ENCODE results near the gene SCTR.

The SCTR gene

DNA sequence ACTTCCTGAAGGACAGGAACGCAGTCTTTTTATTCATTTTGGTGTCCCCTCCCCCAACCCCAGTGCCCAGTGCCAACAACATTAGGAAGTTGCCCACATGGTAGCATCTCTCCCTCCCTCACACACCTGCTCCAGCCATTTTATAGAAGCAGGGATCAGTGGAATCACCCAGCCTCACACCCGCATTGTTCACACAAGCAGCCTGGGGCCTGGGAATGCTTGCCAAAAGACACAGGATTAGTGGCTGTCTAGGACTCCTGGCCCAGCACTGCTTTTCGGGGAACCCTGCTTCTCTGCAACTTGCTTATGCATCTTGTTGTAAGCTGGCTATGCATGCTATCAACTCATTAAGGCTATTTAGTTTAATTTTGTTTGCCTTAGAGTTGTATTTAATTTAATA is 74.8 kb downstream of the SCTR start:
- H3K4me3 ChIP-seq (ENCODE audit: low read length), result no peak overlapping the region
- TF ChIP-seq, protein P1, sequence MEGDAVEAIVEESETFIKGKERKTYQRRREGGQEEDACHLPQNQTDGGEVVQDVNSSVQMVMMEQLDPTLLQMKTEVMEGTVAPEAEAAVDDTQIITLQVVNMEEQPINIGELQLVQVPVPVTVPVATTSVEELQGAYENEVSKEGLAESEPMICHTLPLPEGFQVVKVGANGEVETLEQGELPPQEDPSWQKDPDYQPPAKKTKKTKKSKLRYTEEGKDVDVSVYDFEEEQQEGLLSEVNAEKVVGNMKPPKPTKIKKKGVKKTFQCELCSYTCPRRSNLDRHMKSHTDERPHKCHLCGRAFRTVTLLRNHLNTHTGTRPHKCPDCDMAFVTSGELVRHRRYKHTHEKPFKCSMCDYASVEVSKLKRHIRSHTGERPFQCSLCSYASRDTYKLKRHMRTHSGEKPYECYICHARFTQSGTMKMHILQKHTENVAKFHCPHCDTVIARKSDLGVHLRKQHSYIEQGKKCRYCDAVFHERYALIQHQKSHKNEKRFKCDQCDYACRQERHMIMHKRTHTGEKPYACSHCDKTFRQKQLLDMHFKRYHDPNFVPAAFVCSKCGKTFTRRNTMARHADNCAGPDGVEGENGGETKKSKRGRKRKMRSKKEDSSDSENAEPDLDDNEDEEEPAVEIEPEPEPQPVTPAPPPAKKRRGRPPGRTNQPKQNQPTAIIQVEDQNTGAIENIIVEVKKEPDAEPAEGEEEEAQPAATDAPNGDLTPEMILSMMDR (IDR thresholded peaks at IDR 0.05; ENCODE audit: insufficient read depth, low read depth, low read length, missing control alignments), result no peak
- DNase-seq (ENCODE audit: low read depth), result no peak

DNA sequence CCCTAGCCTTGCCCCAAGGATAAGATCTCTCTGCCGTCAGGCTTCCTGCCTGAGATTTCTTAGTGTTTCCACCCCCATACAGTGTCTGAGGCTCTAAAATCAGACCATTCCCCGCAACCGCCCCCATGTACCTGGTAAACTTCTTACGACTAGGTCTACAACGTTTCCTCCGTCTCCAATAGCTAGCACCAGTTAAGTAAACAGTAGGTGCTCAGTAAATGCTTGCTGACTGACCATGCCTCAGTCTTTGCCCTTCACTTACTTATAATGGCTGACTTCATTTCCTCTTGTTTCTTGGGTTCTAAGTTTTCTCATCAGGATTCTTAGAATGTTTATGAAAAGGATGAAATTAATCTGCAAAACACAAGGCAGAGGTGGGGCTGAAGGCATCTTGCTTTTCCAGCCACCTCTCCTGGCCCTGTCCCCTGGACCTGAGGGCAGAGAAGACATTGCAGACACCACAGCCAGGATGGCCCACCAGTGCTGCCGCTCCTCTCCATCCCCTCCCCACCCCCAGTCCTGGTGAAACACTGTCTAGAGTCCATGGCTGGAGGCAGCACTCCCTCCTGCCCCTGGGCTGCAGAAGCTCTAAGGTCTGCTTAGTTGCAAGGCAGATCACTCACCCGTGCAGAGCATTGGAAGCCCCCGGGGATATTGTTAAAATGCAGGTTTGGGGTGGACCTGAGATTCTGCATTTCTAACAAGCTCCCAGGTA is 75.7 kb downstream of the SCTR start:
- TF ChIP-seq, protein P1 (IDR thresholded peaks at IDR 0.05; ENCODE audit: insufficient read depth, low read depth, low read length, missing control alignments), result no peak
- no peak overlapping the region for H3K4me3 ChIP-seq (ENCODE audit: low read length)
- DNase-seq (ENCODE audit: low read depth), result no peak

DNA sequence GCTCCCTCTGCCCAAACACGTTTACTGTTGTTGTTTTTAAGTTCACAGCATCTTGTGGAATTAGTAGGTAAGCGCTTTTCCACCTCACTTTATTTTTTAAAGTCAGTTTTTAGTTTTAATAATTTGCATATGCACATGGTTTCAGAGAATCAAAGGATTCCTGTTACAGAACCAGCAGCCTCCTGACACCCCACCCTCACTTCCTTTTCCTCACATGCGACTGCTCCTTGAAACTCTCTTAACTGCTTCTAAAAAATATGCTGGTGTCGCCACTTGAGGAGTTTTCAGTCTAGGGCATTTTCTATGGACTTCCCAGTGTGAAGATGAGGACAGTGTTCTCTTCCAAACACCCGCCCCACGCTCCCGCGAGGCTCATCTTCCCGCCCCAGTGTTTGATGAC is 78.2 kb downstream of the SCTR start:
- no peak for DNase-seq (ENCODE audit: low read depth)
- TF ChIP-seq, protein P1 (IDR thresholded peaks at IDR 0.05; ENCODE audit: insufficient read depth, low read depth, low read length, missing control alignments), result no peak
- H3K4me3 ChIP-seq (ENCODE audit: low read length), result no peak overlapping the region

DNA sequence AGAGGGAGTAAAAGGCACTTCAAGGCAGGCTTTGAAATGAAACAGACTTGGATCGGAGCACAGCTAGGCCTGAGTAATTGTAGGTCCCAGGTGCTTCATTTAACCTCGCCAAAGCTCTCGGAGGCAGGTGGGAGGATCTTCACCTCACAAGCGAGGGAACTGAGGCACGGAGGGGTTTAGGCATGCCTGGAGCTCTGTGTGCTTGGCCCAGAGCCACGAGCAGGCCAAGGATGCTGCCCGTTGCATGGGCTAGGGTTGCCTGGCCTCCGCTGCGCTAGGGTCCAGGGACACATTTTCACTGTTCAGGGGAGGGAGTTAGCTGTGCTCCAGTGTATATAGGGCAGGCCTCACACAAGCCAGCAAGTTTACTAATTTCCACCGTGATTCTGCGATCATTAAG is 81.4 kb downstream of the SCTR start:
- TF ChIP-seq, protein P1 (IDR thresholded peaks at IDR 0.05; ENCODE audit: insufficient read depth, low read depth, low read length, missing control alignments), result no peak
- H3K4me3 ChIP-seq (ENCODE audit: low read length), result no peak overlapping the region
- no peak for DNase-seq (ENCODE audit: low read depth)

DNA sequence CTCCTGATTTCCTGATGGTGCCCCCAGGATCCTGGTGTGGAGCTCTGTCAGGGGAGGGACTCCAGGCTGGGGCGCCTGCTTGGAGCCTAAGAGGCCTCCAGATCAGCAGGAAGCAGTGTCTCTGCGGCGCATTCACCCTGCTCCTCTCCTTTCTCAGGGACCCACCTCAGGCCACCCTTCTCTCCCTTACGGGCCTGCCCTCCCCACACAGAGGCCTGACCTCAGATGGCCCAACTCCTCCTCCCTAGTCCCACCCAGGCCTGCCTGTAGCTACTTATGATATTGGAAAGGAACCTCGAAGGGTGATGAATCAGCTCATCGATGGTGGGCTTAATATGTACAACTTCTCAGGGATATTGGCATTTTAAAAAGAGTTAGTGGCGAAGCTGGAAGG is 82.1 kb downstream of the SCTR start:
- H3K4me3 ChIP-seq (ENCODE audit: low read length), result no peak overlapping the region
- TF ChIP-seq, protein P1 (IDR thresholded peaks at IDR 0.05; ENCODE audit: insufficient read depth, low read depth, low read length, missing control alignments), result no peak
- DNase-seq (ENCODE audit: low read depth), result no peak

DNA sequence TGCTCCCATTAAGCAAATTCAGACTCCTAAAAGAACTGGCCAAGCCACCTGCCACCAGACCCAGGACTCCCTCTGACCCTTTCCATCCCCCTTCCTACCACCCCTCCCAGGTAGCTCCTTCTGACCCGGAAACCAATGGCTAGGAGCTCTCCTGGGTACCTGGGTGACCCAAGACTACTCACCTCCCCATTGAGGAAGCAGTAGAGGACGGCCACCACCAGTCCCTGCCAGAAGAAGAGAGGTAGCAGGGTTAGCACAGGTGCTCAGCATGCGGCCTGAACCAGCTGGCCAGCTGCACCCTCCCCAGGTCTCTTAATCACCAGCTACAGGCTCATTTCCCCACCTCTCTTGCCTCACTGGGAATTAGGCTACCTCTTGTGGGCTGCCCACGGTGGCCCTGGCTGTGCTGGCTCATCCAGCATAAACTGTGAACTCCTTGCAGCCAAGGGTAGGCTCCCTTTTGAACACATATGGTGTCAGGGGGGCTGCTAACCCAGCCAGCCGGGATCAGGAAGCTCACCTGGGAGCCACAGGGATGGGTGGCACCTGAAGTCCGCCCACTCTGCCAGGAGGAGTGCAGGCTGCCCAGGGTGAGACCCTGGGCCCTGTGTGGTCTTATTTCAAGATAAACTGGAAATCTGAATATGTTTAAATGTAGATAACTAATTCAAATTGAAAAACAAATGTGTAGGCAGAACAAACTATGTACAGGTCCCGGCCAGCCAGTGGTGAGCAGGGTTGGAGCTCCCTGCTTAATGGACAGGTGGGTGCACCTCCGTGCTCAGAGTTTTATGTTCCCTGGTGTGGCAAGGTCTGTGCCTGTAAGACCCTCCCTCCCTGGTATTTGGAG is 82.7 kb downstream of the SCTR start:
- no peak overlapping the region for H3K4me3 ChIP-seq (ENCODE audit: low read length)
- DNase-seq (ENCODE audit: low read depth), result no peak
- TF ChIP-seq, protein P1 (IDR thresholded peaks at IDR 0.05; ENCODE audit: insufficient read depth, low read depth, low read length, missing control alignments), result no peak
